Activated effector memory CD4-positive, alpha-beta T cell treated with anti-CD3 and anti-CD28 coated beads, Interleukin-2, amount 50 U/mL, for 16 hours (primary cell): Measurements from ENCODE around the gene CXCL5.

ENCODE experiments used
- DNase-seq: peaks from one replicate; pipeline ENCODE4 v3.0.0-alpha.2; 2020

Gene CXCL5

GRCh38 chr4:73998040-73999011 lies at the start of gene CXCL5:
Gene CXCL5, minus strand, starts transcription at chr4:73998677. Its CDS starts 96 bp downstream, at chr4:73998581.
- no peak for DNase-seq

- DNase-seq, result no peak
These were observed 48.7 kb upstream of the CXCL5 start for GRCh38 chr4:74047152-74047551.

- DNase-seq, result no peak
These were observed 47.3 kb upstream of the CXCL5 start for GRCh38 chr4:74045772-74046171.

- no peak for DNase-seq
These were observed 46.8 kb upstream of the CXCL5 start for GRCh38 chr4:74045247-74045646.

GRCh38 chr4:74044677-74045076 lies 46.2 kb upstream of the CXCL5 start:
- DNase-seq, result no peak

GRCh38 chr4:74042681-74043080 lies 44.2 kb upstream of the CXCL5 start:
- no peak for DNase-seq

- no peak for DNase-seq
These were observed 42.9 kb upstream of the CXCL5 start for GRCh38 chr4:74041418-74041817.

- no peak for DNase-seq
These were observed 40.9 kb upstream of the CXCL5 start for GRCh38 chr4:74039315-74039763.

GRCh38 chr4:74038425-74039314 lies 40.2 kb upstream of the CXCL5 start, which contains the start of gene CXCL3:
Gene CXCL3, minus strand, starts transcription at chr4:74038689. Its CDS starts 78 bp downstream, at chr4:74038611.
- no peak for DNase-seq

- no peak for DNase-seq
These were observed 39.6 kb upstream of the CXCL5 start for GRCh38 chr4:74038086-74038424.

- DNase-seq, result no peak
These were observed 38.8 kb upstream of the CXCL5 start for GRCh38 chr4:74037076-74037955.

- DNase-seq, result no peak
These were observed 35.3 kb upstream of the CXCL5 start for GRCh38 chr4:74033739-74034138.

- no peak for DNase-seq
These were observed 33.6 kb upstream of the CXCL5 start for GRCh38 chr4:74032064-74032463.

GRCh38 chr4:74031576-74031975 lies 33.1 kb upstream of the CXCL5 start:
- no peak for DNase-seq

GRCh38 chr4:74030285-74030684 lies 31.8 kb upstream of the CXCL5 start:
- DNase-seq, result no peak

- DNase-seq, result no peak
These were observed 30.0 kb upstream of the CXCL5 start for GRCh38 chr4:74028504-74028903.

GRCh38 chr4:74023709-74024108 lies 25.2 kb upstream of the CXCL5 start:
- no peak for DNase-seq

- no peak for DNase-seq
These were observed 23.1 kb upstream of the CXCL5 start for GRCh38 chr4:74021601-74022000.

GRCh38 chr4:74018771-74019170 lies 20.3 kb upstream of the CXCL5 start:
- DNase-seq, result no peak

- DNase-seq, result no peak
These were observed 19.6 kb upstream of the CXCL5 start for GRCh38 chr4:74018116-74018515.

- DNase-seq, result no peak
These were observed 17.6 kb upstream of the CXCL5 start for GRCh38 chr4:74016068-74016467.

- no peak for DNase-seq
These were observed 16.8 kb upstream of the CXCL5 start for GRCh38 chr4:74015126-74015780.
